Transverse colon (tissue), 4 donors: ENCODE results near the gene WBP1L. TPM values are rescaled to one million over a fixed set of nuclear protein-coding genes. Genes with fewer than 3 reads are reported as not detected.
A peak's percentile ranks its signal among the peaks of the same experiment; 100 is the strongest.
"Not testable (repeated sequence)": the region's sequence is repeated elsewhere in the genome, so short reads cannot be mapped to it uniquely, and the experiment has no call there.

Experiments
- DNase-seq: peaks from one replicate; pipeline ENCODE4 v3.0.0-alpha.2; 2019
- H3K27ac ChIP-seq, 4 donors: fragments of 200-600 bp; sonication (generic); 2 replicates each; pipeline ENCODE4 v1.5.1; 2016 to 2018; ENCODE audit warnings: inconsistent platforms in 4 of 4
- H3K27me3 ChIP-seq: fragments of 200-600 bp; sonication (generic); 2 replicates; pipeline ENCODE4 v1.5.1; 2017; ENCODE audit warnings: inconsistent platforms
- H3K36me3 ChIP-seq, 4 donors: fragments of 200-600 bp; sonication (generic); 2 replicates each; pipeline ENCODE4 v1.5.1; 2017 to 2019; ENCODE audit warnings: inconsistent platforms in 4 of 4
- H3K4me1 ChIP-seq, 4 donors: fragments of 200-600 bp; sonication (generic); 2 replicates each; pipeline ENCODE4 v1.5.1; 2017 to 2020; ENCODE audit warnings: inconsistent platforms in 4 of 4
- H3K4me3 ChIP-seq, 4 donors: fragments of 200-600 bp; sonication (generic); 1 replicate in 1 of 4; 2 replicates in 3 of 4; pipeline versions ENCODE4 v1.5.1 to v1.6.1; 2017 to 2019; ENCODE audit warnings: inconsistent platforms in 4 of 4
- H3K9me3 ChIP-seq, 2 donors: fragments of 200-600 bp; sonication (generic); 2 replicates each; pipeline ENCODE4 v1.5.1; 2017 to 2019; ENCODE audit warnings: inconsistent platforms in 2 of 2
- CTCF ChIP-seq, 5 experiments: fragments of 200-600 bp in 3 of 5; fragments of 450-650 bp in 2 of 5; sonication (generic) in 3 of 5; IDR thresholded peaks; 1 replicate in 2 of 5; 2 replicates in 3 of 5; pipeline ENCODE4 v1.5.1; 2016 to 2017; ENCODE audit warnings: antibody characterized with exemption in 5 of 5, inconsistent platforms in 3 of 5, mild to moderate bottlenecking in 2 of 5, moderate library complexity in 1 of 5
- EP300 ChIP-seq: sonication (generic); formaldehyde crosslinking; IDR thresholded peaks from one replicate; pipeline ENCODE4 v1.6.1; 2017; ENCODE audit warnings: antibody characterized with exemption, low read depth
- POLR2A ChIP-seq: fragments of 450-650 bp; IDR thresholded peaks from one replicate; pipeline ENCODE4 v1.6.1; 2016; ENCODE audit warnings: antibody characterized with exemption, mild to moderate bottlenecking, moderate library complexity
- POLR2AphosphoS5 ChIP-seq, 3 donors: sonication (generic); formaldehyde crosslinking; IDR thresholded peaks; one replicate each; pipeline ENCODE4 v1.6.1; 2016; ENCODE audit warnings: antibody characterized with exemption in 3 of 3
- WGBS, 2 donors: methylation state at CpG; one replicate each; pipeline ENCODE4 v1.1.5; 2018; ENCODE audit warnings: low coverage in 1 of 2; 5-methylcytosine and 5-hydroxymethylcytosine counted together
- in situ Hi-C, 4 donors: fragments of 200-750 bp; cut with MboI; loops; one replicate each; pipeline versions ENCODE4 v1.15.0 to v1.15.1; 2017; ENCODE audit warnings: low sequenced_read_pairs in 3 of 4, low pct_ligation_motif_present in 1 of 4, low pct_unique_long_range_greater_than_20kb in 1 of 4
- intact Hi-C: fragments of 100-400 bp; cut with DNase I; formaldehyde crosslinking; loops from one replicate; pipeline ENCODE4 v1.15.1; 2023; ENCODE audit warnings: low total_unique reads
- total RNA-seq, 4 donors: library from RNA; depleted of rRNA; stranded (reverse); fragments of >200 nt; gene quantifications; one replicate each; pipeline ENCODE4 v1.1.0, GENCODE V29; 2016

Gene WBP1L
- total RNA-seq, 4 donors from 2014 or later = 68.9 to 168 (median 129) TPM

- in situ Hi-C loops (no loop called here), intact Hi-C loops (no loop called here)
- TF ChIP-seq POLR2A (peak; percentile 37), CTCF (IDR thresholded peaks at IDR 0.05) (no peak), EP300 (no peak), POLR2AphosphoS5 (IDR thresholded peaks at IDR 0.05) (peak in 2 of 3 donors; percentile 26 to 50)
- WGBS, 2 donors = 43 to 84% methylated on average over 3 to 12 of the region's 12 CpGs
- no peaks in the 10 kb centered on the region for H3K9me3 ChIP-seq
- H3K4me3 ChIP-seq = no peak overlapping the region
- peak; percentile 34 for DNase-seq
- peaks cover 16 to 35% (median 21%) of the 10 kb centered on the region in 4 donors for H3K4me1 ChIP-seq
- no peaks in the 10 kb centered on the region for H3K27me3 ChIP-seq
- H3K27ac ChIP-seq = peak overlapping the region; percentile 78 to 86 (median 83)
- H3K36me3 ChIP-seq = peaks cover 0 to 31% (median 13%) of the 10 kb centered on the region in 4 donors
Observed at GRCh38 chr10:102815790-102816549, 72.2 kb downstream of the WBP1L start.

GRCh38 chr10:102817175-102817574 is 73.4 kb downstream of the WBP1L start:
- Histone ChIP-seq H3K36me3 (peaks cover 0 to 20% (median 7%) of the 10 kb centered on the region in 4 donors), H3K4me1 (peaks cover 16 to 35% (median 21%) of the 10 kb centered on the region in 4 donors), H3K9me3 (no peaks in the 10 kb centered on the region), H3K4me3 (no peak overlapping the region), H3K27ac (peak overlapping the region; percentile 78 to 86 (median 83)), H3K27me3 (no peaks in the 10 kb centered on the region)
- TF ChIP-seq POLR2AphosphoS5 (IDR thresholded peaks at IDR 0.05) (no peak), CTCF (IDR thresholded peaks at IDR 0.05) (no peak), EP300 (no peak), POLR2A (no peak)
- 80 to 93% methylated on average over 2 to 4 of the region's 4 CpGs for WGBS, 2 donors
- DNase-seq = no peak
- intact Hi-C loops = no loop called here
- in situ Hi-C loops = no loop called here

- peaks cover 0 to 3% (median 0%) of the 10 kb centered on the region in 4 donors for H3K36me3 ChIP-seq
- DNase-seq = peak; percentile 26
- no peaks in the 10 kb centered on the region for H3K9me3 ChIP-seq
- H3K4me3 ChIP-seq = no peak overlapping the region
- peaks cover 16 to 27% (median 20%) of the 10 kb centered on the region in 4 donors for H3K4me1 ChIP-seq
- intact Hi-C loops = no loop called here
- peak overlapping the region; percentile 31 to 60 (median 54) for H3K27ac ChIP-seq
- TF ChIP-seq POLR2A = no peak
- TF ChIP-seq EP300 = peak; percentile 25
- H3K27me3 ChIP-seq = no peaks in the 10 kb centered on the region
- 56% methylated on average over 6 of the region's 6 CpGs; no CpG with 5 or more reads in 1 of the 2 donors for WGBS, 2 donors
- in situ Hi-C loops = no loop called here
Observed at GRCh38 chr10:102819054-102819453, 75.3 kb downstream of the WBP1L start.

- peak overlapping the region in 2 of 4 donors; percentile 31 to 60 for H3K27ac ChIP-seq
Observed at GRCh38 chr10:102820008-102820407, 76.3 kb downstream of the WBP1L start.

GRCh38 chr10:102822222-102822621 is 78.5 kb downstream of the WBP1L start:
- Histone ChIP-seq H3K27me3 (no peaks in the 10 kb centered on the region), H3K4me1 (no peaks in the 10 kb centered on the region), H3K27ac (no peak overlapping the region), H3K4me3 (no peak overlapping the region), H3K9me3 (no peaks in the 10 kb centered on the region), H3K36me3 (no peaks in the 10 kb centered on the region)
- no peak for DNase-seq
- TF ChIP-seq CTCF (IDR thresholded peaks at IDR 0.05) = no peak
- no peak for TF ChIP-seq POLR2A
- no peak for TF ChIP-seq POLR2AphosphoS5 (IDR thresholded peaks at IDR 0.05)
- no peak for TF ChIP-seq EP300
- 95% methylated on average over 12 of the region's 12 CpGs; no CpG with 5 or more reads in 1 of the 2 donors for WGBS, 2 donors
- intact Hi-C loops (no loop called here), in situ Hi-C loops (no loop called here)

More at GRCh38 chr10:102820008-102820407, 76.3 kb downstream of the WBP1L start:
- DNase-seq, H3K27me3 ChIP-seq, H3K36me3 ChIP-seq, intact Hi-C loops, H3K9me3 ChIP-seq, H3K4me3 ChIP-seq, in situ Hi-C loops: not testable (repeated sequence)
- H3K4me1 ChIP-seq = peaks cover 15 to 18% (median 16%) of the 10 kb centered on the region in 4 donors
- 96 to 97% methylated on average over 5 of the region's 5 CpGs for WGBS, 2 donors
